Measurements from ENCODE around the gene NDRG2.

The NDRG2 gene

GRCh38 chr14:21056520-21057163 lies 31.8 kb upstream of the NDRG2 start:
- H3K27ac ChIP-seq = no peak overlapping the region
- TF ChIP-seq CTCF (conservative IDR thresholded peaks at IDR 0.05; ENCODE audit: low read depth) = no peak
- POLR2A ChIA-PET (ENCODE audit: low non-redundant PET) = no interaction called here
- no peak for DNase-seq (ENCODE audit: low spot score)
- CTCF ChIA-PET = interaction anchor here (1.9 kb wide), 1 partner anchor 42 kb away, joined by 5 read pairs; no protein-coding TSS in a partner anchor

GRCh38 chr14:21055432-21056117 lies 30.7 kb upstream of the NDRG2 start:
- ChIA-PET POLR2A (ENCODE audit: low non-redundant PET) (no interaction called here), CTCF (interaction anchor here (1.2 kb wide), 1 partner anchor 41 kb away, joined by 3 read pairs; no protein-coding TSS in a partner anchor)
- no peak for DNase-seq (ENCODE audit: low spot score)
- no peak for TF ChIP-seq CTCF (conservative IDR thresholded peaks at IDR 0.05; ENCODE audit: low read depth)
- H3K27ac ChIP-seq = no peak overlapping the region

GRCh38 chr14:21054768-21055145 lies 29.9 kb upstream of the NDRG2 start:
- ChIA-PET CTCF (interaction anchor here (1.2 kb wide), 1 partner anchor 40 kb away, joined by 3 read pairs; no protein-coding TSS in a partner anchor), POLR2A (ENCODE audit: low non-redundant PET) (no interaction called here)
- TF ChIP-seq CTCF (conservative IDR thresholded peaks at IDR 0.05; ENCODE audit: low read depth) = no peak
- DNase-seq (ENCODE audit: low spot score) = no peak
- no peak overlapping the region for H3K27ac ChIP-seq

GRCh38 chr14:21054123-21054767 lies 29.4 kb upstream of the NDRG2 start:
- DNase-seq (ENCODE audit: low spot score) = no peak
- no peak overlapping the region for H3K27ac ChIP-seq
- TF ChIP-seq CTCF (conservative IDR thresholded peaks at IDR 0.05; ENCODE audit: low read depth) = no peak
- POLR2A ChIA-PET (ENCODE audit: low non-redundant PET) = no interaction called here
- CTCF ChIA-PET = no interaction called here

- CTCF ChIA-PET = no interaction called here
- H3K27ac ChIP-seq = no peak overlapping the region
- no peak for TF ChIP-seq CTCF (conservative IDR thresholded peaks at IDR 0.05; ENCODE audit: low read depth)
- no peak for DNase-seq (ENCODE audit: low spot score)
- POLR2A ChIA-PET (ENCODE audit: low non-redundant PET) = no interaction called here
Observed at GRCh38 chr14:21053184-21054122, 28.6 kb upstream of the NDRG2 start.

GRCh38 chr14:21050597-21050996 lies 25.7 kb upstream of the NDRG2 start:
- TF ChIP-seq CTCF (conservative IDR thresholded peaks at IDR 0.05; ENCODE audit: low read depth) = no peak
- CTCF ChIA-PET = no interaction called here
- POLR2A ChIA-PET (ENCODE audit: low non-redundant PET) = no interaction called here
- H3K27ac ChIP-seq = no peak overlapping the region
- DNase-seq (ENCODE audit: low spot score) = no peak

All from RWPE1 (cell line).